ENCODE results near the gene KRT81.

The KRT81 gene

GRCh38 chr12:52238207-52238840 lies 53.0 kb downstream of the KRT81 start:
- DNase-seq = no peak

DNA sequence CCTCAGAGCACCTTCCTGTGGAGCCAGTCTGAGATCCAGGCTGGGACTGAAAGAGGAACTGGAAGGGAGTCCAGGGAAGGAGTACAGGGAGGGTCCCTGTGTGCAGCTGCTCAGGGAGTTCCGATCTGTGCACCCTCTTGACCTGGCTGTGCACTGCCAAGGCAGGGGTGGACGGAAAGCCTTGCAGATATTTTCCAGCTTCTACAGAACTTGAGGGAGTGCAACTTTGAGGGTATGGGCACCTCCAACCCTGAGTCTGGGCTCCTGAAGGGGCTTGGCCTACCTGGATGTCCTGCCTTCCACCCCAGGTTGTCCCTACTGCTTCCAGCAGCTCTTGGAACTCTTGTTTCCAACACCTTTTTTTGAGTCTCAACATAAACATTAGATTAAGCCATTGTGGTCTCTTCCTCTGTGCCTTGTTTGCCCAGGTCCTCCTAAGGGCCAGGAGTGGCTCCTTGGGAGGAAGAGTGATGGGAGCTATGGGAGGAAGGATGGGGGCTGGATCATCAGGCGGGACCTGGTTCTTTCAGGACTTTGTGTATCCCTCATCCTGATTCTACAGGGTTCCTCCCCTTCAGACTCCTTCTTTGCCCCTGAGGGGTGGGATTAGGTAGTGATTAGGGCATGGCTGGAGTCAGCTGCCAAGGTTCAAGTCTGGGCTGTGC lies 54.8 kb downstream of the KRT81 start:
- no peak for DNase-seq

Measured in stimulated activated CD4-positive, alpha-beta T cell treated with anti-CD3 and anti-CD28 coated beads, Interleukin-4, amount 100 ng/mL, for 4 hours (primary cell).